Activated T-helper 1 cell treated with Interleukin-2 at 50 U/mL for 16 hours (primary cell): ENCODE measurements around the gene SELENOS.

Experiments used
- DNase-seq: peaks from one replicate; pipeline ENCODE4 v3.0.0-alpha.2; 2020; ENCODE audit warnings: low read depth

Gene SELENOS

DNA sequence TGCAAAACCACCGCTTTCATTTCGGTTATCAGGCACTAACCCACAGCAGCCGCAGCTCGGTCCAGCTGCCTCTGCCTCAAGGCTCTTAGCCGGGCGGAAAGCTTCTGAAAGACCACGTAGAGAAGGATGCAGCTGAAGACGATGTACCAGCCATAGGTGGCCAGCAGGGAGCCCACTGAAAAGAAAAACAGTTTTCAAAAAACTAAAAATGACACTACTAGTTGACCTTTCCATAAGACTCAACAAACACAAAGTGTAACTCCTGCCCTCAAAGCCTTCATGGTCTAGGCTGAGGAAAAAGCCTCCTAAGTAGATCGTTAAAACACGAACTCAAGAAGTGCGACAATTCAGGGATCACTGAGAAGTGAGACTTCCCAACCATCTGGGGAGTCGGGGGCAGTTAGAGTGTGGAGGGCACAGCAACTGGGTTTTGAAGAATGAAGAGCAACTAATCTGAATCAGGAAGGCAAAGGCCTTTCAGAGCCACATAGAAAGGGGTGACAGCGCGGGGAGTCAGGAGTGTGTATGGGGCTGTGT is 716 bp downstream of the SELENOS start:
- no peak for DNase-seq

DNA sequence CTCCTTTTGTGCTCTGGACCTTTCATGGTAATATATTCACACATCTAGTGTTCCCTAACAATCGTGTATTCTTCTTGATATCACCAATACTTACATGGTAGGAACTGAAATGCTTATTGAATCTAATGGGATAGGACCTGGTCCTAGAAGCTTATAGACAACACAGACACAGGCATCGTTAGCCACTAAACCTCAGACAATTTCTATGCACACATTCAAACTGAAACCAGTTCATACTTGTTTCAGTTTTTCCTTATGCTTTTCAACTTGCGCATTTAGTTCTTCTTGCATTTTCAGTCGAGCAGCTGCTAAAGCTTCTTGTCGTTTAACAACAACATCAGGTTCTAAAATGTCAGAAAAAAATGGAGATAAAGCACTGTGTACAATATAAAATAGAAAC is 2.3 kb downstream of the SELENOS start:
- DNase-seq, result no peak

DNA sequence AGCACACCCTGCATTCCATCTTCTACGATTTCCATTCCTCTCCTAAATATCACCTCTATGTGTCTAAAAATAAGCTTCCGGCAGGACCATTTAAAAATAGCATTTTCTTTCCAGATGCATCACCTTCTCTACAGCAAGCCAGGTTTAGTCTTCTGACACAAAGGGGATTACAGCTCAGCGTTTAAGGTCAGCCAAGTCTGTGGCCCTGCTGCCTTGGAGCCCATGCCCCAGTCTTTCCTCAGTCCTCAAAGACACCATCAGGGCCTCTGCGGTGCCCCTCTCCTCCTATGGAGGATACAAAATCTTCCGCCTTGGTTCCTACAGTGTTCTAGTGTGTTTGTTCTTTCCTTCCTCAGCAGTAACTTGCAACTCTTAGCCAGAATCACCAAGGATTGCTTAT is 3.8 kb downstream of the SELENOS start:
- no peak for DNase-seq

DNA sequence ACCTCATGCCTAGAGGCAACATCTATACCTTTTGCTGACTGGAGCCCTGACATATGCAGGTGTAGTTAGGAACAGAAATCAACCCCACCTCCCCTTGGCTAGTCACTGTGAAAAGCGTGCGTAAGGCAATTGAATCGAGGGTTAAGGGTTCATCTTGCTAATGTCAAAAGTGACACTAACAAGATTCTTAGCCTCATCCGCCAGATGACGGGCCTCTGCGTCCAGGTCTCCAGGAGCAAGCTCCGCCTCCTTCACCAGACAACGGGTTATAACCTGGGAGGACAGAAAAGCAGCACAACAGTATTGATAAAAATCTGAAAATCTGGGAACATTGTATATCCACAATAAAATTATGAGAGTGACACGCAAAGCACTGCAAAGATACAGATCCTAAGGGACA is 4.7 kb downstream of the SELENOS start:
- no peak for DNase-seq

DNA sequence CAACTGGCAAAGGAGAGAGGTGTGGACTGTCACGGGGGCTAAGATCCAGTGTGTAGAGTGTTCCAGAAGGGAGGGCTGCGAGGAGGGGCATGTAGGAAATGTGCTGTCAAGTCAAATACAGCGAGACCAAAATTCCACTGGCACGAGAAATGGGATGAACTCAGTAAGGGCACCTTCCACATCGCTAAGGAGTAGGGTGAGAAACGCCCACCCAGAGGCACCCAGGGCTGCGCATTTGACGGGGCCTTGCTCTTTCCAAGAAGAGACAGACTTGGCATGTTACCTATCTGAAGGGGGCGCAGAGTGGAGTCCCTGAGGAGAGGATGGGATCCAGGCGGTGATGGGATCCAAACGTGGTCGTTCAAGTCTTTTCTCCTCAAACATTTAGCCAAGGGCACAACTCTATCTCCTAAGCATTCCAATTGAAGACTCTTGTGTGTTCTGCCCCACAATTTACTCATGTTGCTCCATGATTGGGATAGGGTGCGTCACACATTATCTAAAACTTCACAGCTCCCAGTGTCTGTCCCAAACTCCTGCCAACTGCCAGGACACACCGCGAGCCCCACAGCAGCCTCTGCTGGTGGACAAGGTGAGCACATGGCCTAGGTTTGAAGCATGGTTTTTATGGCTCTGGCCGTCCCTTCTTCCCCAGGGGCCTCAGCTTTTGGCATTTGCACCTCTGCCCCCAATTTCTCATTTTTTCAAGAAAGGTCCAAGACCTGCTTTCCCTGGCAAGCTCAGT is 7.6 kb downstream of the SELENOS start:
- no peak for DNase-seq

DNA sequence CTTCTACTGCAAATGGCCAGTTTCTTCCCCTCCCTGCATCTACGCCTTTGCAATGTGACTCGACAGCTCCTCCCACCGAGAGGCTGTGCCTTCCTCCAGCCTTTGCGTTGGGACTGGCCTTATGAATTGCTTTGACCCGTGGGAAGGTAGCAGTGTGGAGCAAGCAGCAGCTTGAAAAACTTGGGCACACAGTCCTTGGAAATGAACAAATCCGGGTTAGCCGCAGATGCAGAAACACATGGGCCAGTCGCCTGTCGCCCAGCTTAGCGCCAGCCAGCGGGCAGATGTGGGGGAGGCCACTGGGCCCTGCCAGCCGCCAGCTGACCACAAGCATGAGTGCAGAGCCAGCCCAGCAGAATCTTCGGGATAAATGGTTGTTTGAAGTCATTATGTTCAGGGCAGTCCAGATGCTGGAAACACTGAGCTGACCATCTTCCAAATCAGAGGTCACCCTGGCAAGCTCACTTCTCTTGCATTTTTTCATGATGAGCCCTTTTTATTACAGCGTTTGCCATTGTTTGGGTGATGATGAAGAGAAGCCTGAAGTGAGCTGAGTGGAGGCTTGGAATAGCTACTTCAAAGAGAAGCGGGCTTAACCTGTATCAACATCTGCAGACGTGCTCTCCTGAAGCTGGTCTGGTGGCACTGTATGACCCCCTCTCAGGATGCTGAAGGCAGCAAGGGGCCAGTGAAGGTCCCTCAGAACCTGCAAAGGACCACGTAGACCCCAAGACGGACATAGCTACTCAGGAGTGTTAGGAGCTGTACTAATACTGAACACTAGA is 9.8 kb downstream of the SELENOS start:
- DNase-seq, result no peak

DNA sequence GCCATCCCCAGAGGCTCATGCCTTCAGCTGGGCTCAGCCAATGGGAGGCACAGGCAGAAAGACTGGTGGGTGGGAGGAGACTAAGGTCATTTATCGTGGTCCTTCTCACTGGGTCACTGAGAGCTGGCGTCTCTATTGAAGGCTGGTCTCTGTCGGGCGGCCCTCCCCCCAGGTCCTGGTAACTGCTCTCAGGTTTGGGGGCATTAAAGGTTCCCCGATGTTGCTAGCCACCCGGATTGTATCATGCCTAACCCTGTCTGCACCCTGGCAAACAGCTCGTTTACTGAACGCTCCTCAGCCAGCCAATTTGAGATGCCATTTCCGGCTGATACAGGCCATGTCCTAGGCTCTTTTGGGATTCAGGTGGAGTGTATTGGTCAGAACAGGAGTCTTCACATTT is 10.5 kb downstream of the SELENOS start:
- DNase-seq, result no peak

DNA sequence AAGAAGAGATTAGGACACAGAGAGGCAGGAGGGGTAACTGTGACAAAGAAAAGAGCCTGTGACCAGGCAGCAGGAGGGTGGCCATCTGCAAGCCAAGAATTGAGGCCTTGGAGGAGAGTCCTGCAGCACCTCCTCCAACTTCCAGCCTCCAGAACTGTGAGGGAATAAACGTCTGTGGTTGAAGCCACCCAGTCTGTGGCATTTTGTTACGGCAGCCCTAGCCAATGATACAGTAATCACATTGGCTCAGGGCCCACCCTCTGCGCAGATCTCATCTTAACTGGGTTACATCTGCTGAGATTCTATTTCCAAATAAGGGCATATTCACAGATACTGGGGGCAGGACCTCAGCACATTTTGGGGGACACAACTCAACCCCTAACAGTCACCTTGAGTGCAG is 11.3 kb downstream of the SELENOS start:
- no peak for DNase-seq

DNA sequence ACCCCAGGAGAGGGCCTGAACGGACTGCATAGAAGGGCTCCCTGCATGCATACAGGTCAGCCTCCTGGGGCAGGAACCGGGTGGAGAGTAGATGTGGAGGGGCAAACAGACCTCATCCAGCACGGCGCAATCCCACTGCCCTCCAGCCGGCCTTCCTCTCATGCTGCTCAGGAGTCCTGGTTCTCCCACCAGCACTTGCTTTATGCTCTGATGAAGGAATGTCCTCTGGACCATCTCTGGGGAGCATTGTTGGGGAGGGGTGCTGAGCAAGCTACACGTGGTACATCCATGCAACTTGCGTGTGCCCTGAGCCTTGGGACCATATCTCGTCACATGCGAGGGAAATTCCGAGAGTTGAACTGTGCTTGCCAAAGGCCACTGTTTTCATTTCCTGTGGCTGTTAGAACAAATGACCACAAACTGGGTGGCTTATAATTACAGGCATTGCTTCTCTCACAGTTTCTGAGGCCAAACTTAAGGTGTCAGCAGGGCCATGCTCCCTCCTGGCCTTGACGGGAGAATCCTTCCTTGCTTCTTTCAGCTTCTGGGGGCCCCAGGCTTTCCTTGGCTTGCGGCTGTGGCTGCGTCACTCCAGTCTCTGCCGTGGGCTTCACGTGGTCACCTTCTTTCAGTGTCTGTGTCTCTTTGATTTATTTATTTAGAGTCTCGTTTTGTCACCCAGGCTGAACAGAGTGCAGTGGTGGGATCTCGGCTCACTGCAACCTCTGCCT is 12.2 kb downstream of the SELENOS start:
- no peak for DNase-seq

DNA sequence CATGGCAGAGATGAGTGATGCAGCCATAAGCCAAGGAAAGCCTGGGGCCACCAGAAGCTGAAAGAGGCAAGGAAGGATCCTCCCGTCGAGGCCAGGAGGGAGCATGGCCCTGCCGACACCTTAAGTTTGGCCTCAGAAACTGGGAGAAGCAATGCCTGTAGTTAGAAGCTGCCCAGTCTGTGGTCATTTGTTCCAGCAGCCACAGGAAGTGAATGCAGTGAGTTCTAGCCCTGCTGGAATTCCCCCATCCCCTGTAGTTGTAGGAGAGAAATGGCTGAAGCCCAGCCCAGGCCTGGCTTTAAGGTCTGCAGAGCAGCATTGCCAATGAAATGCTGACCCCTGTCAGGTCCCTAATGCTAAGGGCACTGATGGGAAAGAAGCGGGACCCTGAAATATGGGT is 13.3 kb downstream of the SELENOS start:
- no peak for DNase-seq

DNA sequence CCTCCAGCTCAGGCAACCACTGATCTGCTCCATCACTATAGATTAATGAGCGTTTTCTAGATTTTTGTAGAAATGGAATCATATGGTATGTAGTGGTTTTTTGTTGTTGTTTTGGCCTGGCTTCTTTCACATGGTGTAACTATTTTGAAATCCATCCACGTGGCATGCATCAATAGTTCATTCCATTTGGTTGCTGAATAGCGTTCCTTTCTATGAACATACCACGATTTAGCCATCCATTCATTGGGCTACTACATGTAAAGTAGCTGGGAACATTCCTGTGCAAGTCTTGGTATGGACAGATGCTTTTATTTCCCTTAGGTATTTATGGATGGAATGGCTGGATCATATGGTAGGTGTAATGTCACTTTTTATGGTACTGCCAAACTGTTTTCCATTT is 14.7 kb downstream of the SELENOS start:
- DNase-seq, result no peak

DNA sequence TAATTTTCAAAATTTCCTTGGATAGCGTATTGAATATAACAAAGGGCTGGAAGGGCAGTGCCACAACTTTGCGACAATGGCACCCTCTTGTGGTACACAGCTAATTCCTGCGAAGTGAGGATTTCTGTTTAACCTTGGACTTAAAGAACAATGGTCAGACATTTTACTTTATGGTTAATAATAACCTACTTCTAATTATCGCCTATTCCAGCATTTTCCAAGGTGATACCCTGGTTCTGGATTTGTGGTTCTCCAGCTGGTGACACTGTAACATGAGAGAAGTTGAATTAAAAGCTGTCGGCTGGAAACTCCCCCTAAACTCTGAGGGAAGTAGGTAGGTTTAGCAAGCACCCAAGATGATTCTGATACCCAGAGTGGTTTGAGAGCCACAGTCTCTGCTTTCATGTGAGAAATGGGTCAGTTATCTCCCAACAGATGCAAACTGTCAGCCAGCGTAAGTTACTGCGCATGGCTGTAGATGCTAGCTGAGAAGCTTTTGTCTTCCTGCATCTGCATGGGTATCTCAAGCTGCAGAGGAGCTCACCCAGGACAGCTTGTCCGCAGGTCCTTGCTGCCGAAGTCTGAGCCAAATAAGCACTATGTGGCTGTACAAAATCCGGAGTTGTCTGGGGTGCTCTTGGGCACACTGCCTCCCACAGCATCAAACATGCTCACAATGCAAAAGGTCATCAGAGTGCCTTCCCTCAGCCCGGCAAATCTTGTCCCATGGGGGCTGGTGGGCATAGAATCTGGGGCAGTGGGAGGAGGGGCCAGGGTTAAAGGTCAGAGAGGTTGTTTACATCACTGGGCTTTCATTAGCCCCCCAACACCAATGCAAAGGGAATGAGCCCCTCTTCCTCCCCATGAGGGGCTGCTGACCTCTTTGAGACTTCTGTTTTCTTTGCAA is 18.8 kb downstream of the SELENOS start:
- peak; percentile 33 for DNase-seq

DNA sequence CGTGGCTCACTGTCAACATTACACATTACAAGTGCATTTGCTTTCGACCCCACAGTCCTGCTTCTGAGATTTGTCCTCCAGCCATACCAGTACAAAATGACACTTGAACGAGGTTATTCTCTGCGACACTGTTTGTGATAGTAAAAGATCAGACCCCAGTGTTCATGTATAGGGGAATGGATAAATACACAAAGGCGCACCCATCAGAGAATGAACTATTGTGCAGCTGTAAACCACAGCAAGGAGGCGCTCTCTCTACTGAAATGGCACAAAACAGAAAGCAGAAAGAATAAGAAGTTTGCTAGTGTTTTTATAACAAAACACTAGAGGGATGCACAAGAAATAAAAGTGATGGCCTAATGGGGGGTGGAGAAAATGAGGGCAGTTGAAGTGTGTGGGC is 20.5 kb downstream of the SELENOS start:
- DNase-seq, result no peak

DNA sequence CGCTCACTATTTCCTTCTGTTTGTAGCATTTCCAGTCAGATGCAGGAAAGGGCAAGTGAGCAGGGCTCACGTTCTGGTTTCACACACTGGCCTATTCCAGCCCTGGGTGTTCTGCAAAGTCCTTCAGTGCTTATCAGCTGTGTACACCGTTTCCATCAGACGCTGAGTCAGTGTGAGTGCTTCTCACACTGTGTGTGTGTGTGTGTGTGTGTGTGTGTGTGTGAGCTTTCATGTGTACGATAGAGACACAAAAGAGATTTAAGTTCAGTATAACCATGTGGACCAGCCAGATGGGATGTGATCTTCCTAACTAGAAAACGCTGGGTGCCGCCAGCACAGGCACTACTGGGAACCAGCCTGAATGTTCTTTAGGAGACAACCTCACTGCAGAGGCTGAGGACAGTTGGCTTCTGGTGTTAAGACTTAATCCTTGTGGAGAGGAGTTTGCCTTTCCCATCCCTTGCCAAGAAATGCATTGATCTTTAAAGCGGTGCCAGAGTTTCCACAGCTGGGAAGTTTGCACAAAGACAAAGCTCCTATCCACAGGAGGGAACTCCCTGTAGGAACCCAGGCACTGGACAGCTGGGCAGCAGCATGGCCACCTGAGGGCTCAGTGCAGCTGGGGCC is 21.6 kb downstream of the SELENOS start:
- DNase-seq, result no peak

DNA sequence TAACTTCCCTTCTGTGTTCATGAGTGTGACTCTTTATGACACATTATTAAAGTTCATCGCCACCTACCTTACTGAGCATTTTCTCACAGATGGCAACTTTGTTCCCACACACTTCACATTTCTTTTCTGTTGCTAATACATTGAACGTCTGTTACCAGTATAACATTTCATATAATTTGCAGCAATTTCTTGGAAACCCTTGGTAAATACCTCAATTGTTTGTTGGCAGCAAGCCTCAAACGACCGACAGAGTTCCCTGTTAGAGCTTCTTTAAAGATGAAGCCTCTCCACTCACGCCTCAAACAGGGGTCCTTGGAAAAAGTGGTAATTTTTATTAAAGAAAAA is 22.3 kb downstream of the SELENOS start:
- DNase-seq, result no peak

DNA sequence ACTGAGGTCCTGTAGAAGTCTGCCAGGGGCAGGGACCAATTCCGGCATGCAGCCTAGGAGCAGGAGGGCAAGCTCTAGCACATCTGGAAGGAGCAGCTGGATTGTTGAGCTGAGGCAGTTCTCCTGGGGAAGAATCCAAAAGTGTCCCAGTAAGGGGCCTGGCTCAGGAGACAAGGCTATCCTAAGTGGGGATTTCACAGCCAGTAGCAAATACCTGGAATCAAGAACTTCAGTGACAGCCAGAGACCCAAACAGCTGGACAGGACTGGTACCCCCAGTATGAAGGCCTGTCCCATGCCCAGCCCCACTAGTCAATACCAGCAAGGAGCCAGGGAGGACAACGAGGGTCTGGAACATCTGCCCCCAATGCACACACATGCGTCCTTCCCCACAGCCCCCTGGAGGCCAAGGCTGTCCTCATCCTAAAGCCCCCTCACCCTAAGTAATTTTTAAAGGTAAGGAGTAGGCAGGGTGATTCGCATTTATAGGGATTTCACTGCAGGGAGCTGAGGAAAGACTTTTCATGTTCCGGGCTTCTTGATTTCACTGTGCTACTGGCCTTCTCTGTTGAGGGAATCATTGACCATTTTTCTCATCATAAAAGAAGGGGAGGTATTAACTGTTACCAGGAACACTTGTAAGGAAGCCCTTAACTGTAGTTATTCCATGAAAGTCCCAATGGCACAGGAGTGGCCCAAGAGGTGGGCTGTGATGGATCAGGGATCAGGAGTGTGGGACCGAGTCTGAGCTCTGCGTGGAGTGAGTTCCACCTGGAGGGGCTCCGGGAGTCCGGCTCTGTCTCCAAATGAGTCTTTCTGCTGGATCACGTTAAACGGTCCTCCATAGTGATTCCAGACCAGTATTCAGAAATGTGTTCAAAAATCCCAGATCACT is 22.9 kb downstream of the SELENOS start:
- no peak for DNase-seq

DNA sequence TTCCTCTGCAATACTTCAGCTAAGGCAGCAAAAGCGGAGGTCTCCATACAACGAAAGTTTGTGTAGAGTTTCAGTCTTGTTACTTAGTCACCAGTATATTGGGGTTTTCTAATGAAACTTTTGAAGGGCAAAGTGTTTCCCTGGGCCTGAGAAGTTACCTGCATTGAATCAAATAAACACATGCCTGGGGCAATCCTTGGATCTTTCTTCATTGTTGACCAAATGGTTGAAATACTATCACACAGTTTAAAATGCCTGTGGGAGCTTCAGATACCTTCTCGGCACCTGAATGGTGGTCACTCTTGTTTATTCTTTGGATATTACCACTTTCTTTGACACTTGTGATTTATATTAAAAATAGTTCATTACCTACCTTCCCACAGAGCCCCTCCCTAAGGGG is 24.4 kb downstream of the SELENOS start:
- no peak for DNase-seq

DNA sequence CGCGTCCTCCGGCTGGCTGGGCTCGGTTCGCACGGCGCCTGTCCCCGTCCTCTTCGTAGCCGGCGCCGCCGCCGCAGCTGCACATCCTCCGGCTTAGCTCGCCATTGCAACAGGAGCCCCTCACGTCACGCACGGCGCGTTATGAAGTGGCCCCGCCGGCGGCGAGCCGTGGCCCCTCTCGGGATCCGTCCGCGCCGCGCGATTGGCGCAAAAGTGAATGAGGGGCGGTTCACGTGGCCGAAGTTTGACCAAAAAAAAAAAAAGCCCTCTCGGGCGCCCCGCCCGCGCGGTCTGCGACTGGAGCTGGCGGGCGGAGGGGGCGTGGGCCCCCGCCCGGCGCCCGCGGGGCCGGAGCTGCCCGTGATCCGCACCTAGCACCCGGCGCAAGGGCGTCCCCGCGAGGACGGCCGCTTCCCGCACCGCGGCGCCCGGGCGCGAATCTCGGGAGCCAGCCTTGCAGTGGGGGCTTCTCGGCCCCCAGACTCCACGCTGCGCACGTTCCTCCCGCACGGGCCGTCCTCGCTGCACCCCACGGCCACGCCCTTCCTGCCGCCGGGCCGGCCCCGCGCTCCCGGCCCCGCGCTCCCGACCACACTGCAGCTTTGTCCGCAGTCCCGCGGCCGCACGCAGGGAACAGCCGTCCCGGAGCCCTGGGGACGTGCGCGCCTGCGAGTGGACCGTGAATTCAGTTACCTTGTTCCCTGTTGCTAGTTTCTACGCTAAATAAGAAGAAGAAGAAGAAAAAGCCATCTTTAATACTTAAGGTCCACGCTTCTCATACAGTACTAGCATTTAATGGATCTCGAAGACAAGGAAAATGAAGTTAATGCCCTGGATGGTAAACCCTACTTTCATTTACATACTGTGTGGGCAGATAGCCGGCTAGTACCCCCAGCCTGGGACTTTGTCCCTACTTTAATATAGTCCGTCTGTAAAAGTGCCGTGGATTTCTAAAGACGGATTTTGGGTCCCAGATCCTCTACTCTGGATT is 25.2 kb downstream of the SELENOS start, which contains the start of gene CHSY1:
Gene CHSY1, minus strand, starts transcription at position 219 of the 991 bp plus-strand sequence. CDS start 592 bp downstream, outside the sequence.
- DNase-seq, result peak; percentile 75
